Liver (tissue), 9 donors: ENCODE results near the gene TBX5. TPM values are rescaled to one million over a fixed set of nuclear protein-coding genes. Genes with fewer than 3 reads are reported as not detected.
A peak's percentile ranks its signal among the peaks of the same experiment; 100 is the strongest.

Source experiments
- DNase-seq: peaks from one replicate; pipeline ENCODE4 v3.0.0-alpha.2; 2017; ENCODE audit warnings: low spot score
- H3K27ac ChIP-seq, 2 donors: one replicate each; pipeline ENCODE4 v1.7.0; 2013; ENCODE audit warnings: inconsistent platforms in 2 of 2, low read length in 2 of 2, control low read depth in 1 of 2, low read depth in 1 of 2, mild to moderate bottlenecking in 1 of 2
- H3K27me3 ChIP-seq, 4 donors: one replicate each; pipeline versions ENCODE4 v1.6.1 to v1.7.0; 2013; ENCODE audit warnings: low read length in 3 of 4, inconsistent platforms in 1 of 4, mild to moderate bottlenecking in 1 of 4, moderate library complexity in 1 of 4; ENCODE audit not compliant: control insufficient read depth in 4 of 4, insufficient read depth in 4 of 4
- H3K36me3 ChIP-seq, 4 donors: one replicate each; pipeline versions ENCODE4 v1.6.1 to v1.7.0; 2013; ENCODE audit warnings: low read length in 3 of 4, mild to moderate bottlenecking in 3 of 4, low read depth in 1 of 4, moderate library complexity in 1 of 4; ENCODE audit not compliant: control insufficient read depth in 4 of 4, insufficient read depth in 3 of 4
- H3K4me1 ChIP-seq, 4 donors: one replicate each; pipeline versions ENCODE4 v1.6.1 to v1.7.0; 2013; ENCODE audit warnings: low read length in 3 of 4, mild to moderate bottlenecking in 3 of 4, moderate library complexity in 1 of 4; ENCODE audit not compliant: control insufficient read depth in 4 of 4, insufficient read depth in 4 of 4
- H3K4me3 ChIP-seq, 3 donors: one replicate each; pipeline versions ENCODE4 v1.6.1 to v1.7.0; 2013; ENCODE audit warnings: low read length in 3 of 3, control low read depth in 1 of 3, low read depth in 1 of 3, mild to moderate bottlenecking in 1 of 3
- H3K9ac ChIP-seq, 2 donors: one replicate each; pipeline ENCODE4 v1.7.0; 2013; ENCODE audit warnings: low read length in 2 of 2, mild to moderate bottlenecking in 2 of 2, moderate library complexity in 2 of 2, control low read depth in 1 of 2, low read depth in 1 of 2
- H3K9me3 ChIP-seq, 4 donors: one replicate each; pipeline versions ENCODE4 v1.6.1 to v1.7.0; 2013; ENCODE audit warnings: low read length in 3 of 4; ENCODE audit not compliant: control insufficient read depth in 4 of 4
- FOXA1 ChIP-seq: IDR thresholded peaks from 2 replicates; pipeline ENCODE4 v1.6.1; 2016; ENCODE audit warnings: antibody characterized with exemption
- FOXA2 ChIP-seq: IDR thresholded peaks from 2 replicates; pipeline ENCODE4 v1.6.1; 2016; ENCODE audit warnings: antibody characterized with exemption
- GABPA ChIP-seq, 2 donors: IDR thresholded peaks in 1 of 2; conservative IDR thresholded peaks in 1 of 2; 2 replicates each; pipeline ENCODE4 v1.6.1; 2016; ENCODE audit warnings: antibody characterized with exemption in 2 of 2, mild to moderate bottlenecking in 1 of 2, moderate library complexity in 1 of 2
- HNF4A ChIP-seq, 2 donors: conservative IDR thresholded peaks; 2 replicates each; pipeline ENCODE4 v1.6.1; 2016; ENCODE audit warnings: antibody characterized with exemption in 2 of 2, mild to moderate bottlenecking in 2 of 2
- HNF4G ChIP-seq: IDR thresholded peaks from 2 replicates; pipeline ENCODE4 v1.6.1; 2016; ENCODE audit warnings: antibody characterized with exemption
- JUND ChIP-seq, 2 donors: IDR thresholded peaks; 2 replicates each; pipeline ENCODE4 v1.6.1; 2016; ENCODE audit warnings: antibody characterized with exemption in 2 of 2
- NR2F2 ChIP-seq: IDR thresholded peaks from 2 replicates; pipeline ENCODE4 v1.6.1; 2016; ENCODE audit warnings: antibody characterized with exemption
- RAD21 ChIP-seq, 2 donors: IDR thresholded peaks; 2 replicates each; pipeline ENCODE4 v1.6.1; 2016; ENCODE audit warnings: antibody characterized with exemption in 2 of 2, mild to moderate bottlenecking in 2 of 2
- RXRA ChIP-seq, 2 donors: IDR thresholded peaks; 2 replicates each; pipeline ENCODE4 v1.6.1; 2017 to 2018; ENCODE audit warnings: antibody characterized with exemption in 2 of 2, mild to moderate bottlenecking in 1 of 2
- TAF1 ChIP-seq: conservative IDR thresholded peaks from 2 replicates; pipeline ENCODE4 v1.6.1; 2016; ENCODE audit warnings: antibody characterized with exemption, mild to moderate bottlenecking
- YY1 ChIP-seq: IDR thresholded peaks from 2 replicates; pipeline ENCODE4 v1.6.1; 2016; ENCODE audit warnings: antibody characterized with exemption, mild to moderate bottlenecking
- WGBS: extraction: QIAGEN DNeasy Blood & Tissue Kit; methylation state at CpG from one replicate; pipeline ENCODE4 v1.1.7; 2013; 5-methylcytosine and 5-hydroxymethylcytosine counted together
- polyA plus RNA-seq, 2 donors: library from polyadenylated mRNA; stranded (reverse) in 1 of 2; unstranded in 1 of 2; fragments of 200-250 nt in 1 of 2; fragments of >200 nt in 1 of 2; fragmentation: Nextera tagmentation in 1 of 2; extraction: Ambion mirVana in 1 of 2; gene quantifications; one replicate each; pipeline versions ENCODE4 v1.2.1 to v1.2.3, GENCODE V29; 2013 to 2015
- total RNA-seq, 2 donors: library from RNA; depleted of rRNA; stranded (reverse); fragments of >200 nt; gene quantifications; one replicate each; pipeline ENCODE4 v1.2.3, GENCODE V29; 2014
- TF ChIP-seq, protein P1 (sequence below): IDR thresholded peaks from 2 replicates; pipeline ENCODE4 v1.6.1; 2016; ENCODE audit warnings: antibody characterized with exemption, mild to moderate bottlenecking
- TF ChIP-seq, protein P2 (sequence below): IDR thresholded peaks from 2 replicates; pipeline ENCODE4 v1.6.1; 2016; ENCODE audit warnings: antibody characterized with exemption
- TF ChIP-seq, protein P3 (sequence below): IDR thresholded peaks from 2 replicates; pipeline ENCODE4 v1.6.1; 2016; ENCODE audit warnings: antibody characterized with exemption
- TF ChIP-seq, protein P4 (sequence below): IDR thresholded peaks from 2 replicates; pipeline ENCODE4 v1.6.1; 2016; ENCODE audit warnings: antibody characterized with exemption
- TF ChIP-seq, protein P5 (sequence below): fragments of 150-350 bp; IDR thresholded peaks from 2 replicates; pipeline ENCODE4 v1.5.1; 2017; ENCODE audit warnings: improper control_type of control experiment, low read depth, low read length; ENCODE audit not compliant: missing input control
- donor health status: healthy.
- donor health status: healthy.
- donor health status: healthy.
- donor health status: healthy.
- donor health status: healthy.

The TBX5 gene
- total and polyA plus RNA-seq, 4 donors, result 0.03 TPM; not detected in 3

DNA sequence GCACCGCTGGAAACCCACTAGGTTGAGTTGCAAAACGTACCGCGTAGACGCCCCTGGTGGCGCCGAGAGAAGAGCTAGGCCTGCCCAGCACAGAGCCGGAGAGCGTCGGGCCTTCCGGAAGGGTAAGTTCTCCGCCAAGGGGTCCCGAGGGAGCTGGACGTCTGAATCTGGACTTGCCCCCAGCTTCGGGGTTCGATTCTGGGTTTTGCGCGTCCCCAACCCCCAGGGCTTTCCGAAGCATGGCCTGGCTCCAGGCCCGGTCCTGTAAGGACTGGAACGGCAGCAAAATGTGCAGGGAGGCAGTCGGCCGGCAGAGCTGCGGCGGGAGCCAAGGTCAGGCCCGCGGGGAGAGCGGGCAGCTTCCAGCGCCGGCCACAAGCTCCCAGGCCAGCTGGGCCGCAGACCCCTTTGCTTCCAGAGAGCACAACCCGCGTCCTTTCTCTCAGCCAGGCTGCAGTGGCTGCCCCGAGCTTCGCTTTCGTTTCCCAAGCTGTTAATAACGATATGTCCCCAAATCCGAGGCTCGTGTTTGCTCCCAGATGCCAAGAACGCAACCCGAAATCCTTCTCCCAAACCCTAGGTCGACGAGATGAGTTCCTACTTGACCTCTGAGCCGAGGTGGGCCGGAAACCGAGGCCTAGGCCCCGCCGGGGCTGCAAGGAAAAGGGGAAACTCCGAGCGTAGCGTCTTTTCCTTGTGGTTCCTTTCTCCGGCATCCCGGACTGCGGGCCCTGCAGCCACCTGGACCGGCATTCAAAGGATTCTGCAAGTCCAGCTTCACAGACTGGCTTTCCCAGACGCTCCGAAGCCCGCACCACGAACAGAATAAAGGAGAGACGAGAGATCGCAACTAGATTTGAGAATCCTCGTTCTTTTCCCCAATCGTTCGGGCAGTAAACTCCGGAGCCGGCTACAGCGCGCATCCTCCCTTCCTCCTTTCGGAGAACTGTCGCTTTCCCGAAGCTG is 3.2 kb upstream of the TBX5 start:
- no peak for DNase-seq
- TF ChIP-seq, protein P1, sequence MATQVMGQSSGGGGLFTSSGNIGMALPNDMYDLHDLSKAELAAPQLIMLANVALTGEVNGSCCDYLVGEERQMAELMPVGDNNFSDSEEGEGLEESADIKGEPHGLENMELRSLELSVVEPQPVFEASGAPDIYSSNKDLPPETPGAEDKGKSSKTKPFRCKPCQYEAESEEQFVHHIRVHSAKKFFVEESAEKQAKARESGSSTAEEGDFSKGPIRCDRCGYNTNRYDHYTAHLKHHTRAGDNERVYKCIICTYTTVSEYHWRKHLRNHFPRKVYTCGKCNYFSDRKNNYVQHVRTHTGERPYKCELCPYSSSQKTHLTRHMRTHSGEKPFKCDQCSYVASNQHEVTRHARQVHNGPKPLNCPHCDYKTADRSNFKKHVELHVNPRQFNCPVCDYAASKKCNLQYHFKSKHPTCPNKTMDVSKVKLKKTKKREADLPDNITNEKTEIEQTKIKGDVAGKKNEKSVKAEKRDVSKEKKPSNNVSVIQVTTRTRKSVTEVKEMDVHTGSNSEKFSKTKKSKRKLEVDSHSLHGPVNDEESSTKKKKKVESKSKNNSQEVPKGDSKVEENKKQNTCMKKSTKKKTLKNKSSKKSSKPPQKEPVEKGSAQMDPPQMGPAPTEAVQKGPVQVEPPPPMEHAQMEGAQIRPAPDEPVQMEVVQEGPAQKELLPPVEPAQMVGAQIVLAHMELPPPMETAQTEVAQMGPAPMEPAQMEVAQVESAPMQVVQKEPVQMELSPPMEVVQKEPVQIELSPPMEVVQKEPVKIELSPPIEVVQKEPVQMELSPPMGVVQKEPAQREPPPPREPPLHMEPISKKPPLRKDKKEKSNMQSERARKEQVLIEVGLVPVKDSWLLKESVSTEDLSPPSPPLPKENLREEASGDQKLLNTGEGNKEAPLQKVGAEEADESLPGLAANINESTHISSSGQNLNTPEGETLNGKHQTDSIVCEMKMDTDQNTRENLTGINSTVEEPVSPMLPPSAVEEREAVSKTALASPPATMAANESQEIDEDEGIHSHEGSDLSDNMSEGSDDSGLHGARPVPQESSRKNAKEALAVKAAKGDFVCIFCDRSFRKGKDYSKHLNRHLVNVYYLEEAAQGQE, result no peak
- TF ChIP-seq FOXA2 (no peak), YY1 (no peak)
- 3% methylated on average over 71 of the region's 71 CpGs for WGBS
- Histone ChIP-seq H3K9me3 (no peaks in the 10 kb centered on the region), H3K4me1 (peaks cover 6 to 10% (median 9%) of the 10 kb centered on the region in 4 donors), H3K27me3 (peaks cover 9 to 33% (median 25%) of the 10 kb centered on the region in 4 donors), H3K9ac (no peak overlapping the region), H3K4me3 (peak overlapping the region in 2 of 3 donors; percentile 43 to 46), H3K27ac (no peak overlapping the region), H3K36me3 (no peaks in the 10 kb centered on the region)

DNA sequence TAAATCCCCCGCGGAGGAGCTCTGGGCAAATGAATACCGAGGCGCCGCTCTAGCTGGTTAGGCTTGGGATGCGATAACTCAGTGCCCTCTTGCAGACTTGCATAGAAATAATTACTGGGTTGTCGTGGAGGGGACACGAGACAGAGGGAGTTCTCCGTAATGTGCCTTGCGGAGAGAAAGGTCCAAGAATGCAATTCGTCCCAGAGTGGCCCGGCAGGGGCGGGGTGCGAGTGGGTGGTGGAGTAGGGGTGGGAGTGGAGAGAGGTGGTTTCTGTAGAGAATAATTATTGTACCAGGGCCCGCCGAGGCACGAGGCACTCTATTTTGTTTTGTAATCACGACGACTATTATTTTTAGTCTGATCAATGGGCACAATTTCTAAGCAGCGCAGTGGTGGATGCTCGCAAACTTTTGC is 2.5 kb upstream of the TBX5 start:
- no peak for DNase-seq
- no peak overlapping the region for H3K4me3 ChIP-seq
- H3K27ac ChIP-seq, result no peak overlapping the region
- H3K27me3 ChIP-seq, result peaks cover 10 to 37% (median 32%) of the 10 kb centered on the region in 4 donors
- TF ChIP-seq NR2F2, result no peak
- no peak for TF ChIP-seq FOXA2
- no peak overlapping the region for H3K9ac ChIP-seq
- WGBS, result 9% methylated on average over 21 of the region's 21 CpGs
- no peaks in the 10 kb centered on the region for H3K36me3 ChIP-seq
- no peaks in the 10 kb centered on the region for H3K9me3 ChIP-seq
- H3K4me1 ChIP-seq, result peaks cover 6 to 10% (median 9%) of the 10 kb centered on the region in 4 donors

DNA sequence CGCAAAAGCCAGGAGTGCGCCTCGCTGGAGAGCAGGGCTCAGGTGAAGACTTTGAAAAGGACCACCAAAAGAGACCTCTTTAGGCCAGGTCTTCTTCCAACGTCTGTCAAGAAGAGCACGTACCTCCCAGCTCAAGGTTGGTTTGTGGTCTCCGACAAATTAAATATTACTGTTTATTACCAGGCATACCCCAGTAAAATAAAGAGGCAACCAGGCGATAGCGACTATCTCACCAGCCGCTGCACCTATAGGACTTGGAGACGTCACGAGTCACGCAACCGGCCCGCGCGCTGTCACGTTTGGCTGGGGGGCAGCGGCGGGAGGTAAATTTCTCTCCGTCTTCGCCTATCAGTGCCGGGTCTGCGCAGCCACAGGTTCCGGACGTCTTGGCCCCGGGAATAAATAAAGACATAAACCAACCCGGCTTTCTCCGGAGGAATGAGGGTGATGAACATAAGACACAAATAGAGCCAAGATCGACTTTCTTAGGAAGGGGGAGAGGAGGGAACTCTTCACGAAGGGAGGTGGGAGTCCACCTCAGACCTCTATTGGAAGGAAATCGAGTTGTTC is 2.0 kb upstream of the TBX5 start:
- H3K4me3 ChIP-seq, result no peak overlapping the region
- no peak overlapping the region for H3K27ac ChIP-seq
- peaks cover 10 to 40% (median 32%) of the 10 kb centered on the region in 4 donors for H3K27me3 ChIP-seq
- no peak overlapping the region for H3K9ac ChIP-seq
- 9% methylated on average over 31 of the region's 31 CpGs for WGBS
- H3K4me1 ChIP-seq, result peaks cover 6 to 10% (median 9%) of the 10 kb centered on the region in 4 donors
- no peaks in the 10 kb centered on the region for H3K9me3 ChIP-seq
- no peak for DNase-seq
- no peaks in the 10 kb centered on the region for H3K36me3 ChIP-seq
- TF ChIP-seq GABPA (IDR thresholded peaks at IDR 0.05 in 1 of 2, conservative IDR thresholded peaks at IDR 0.05 in 1 of 2), result no peak
- TF ChIP-seq RXRA (IDR thresholded peaks at IDR 0.05), result no peak
- TF ChIP-seq FOXA2, result no peak
- TF ChIP-seq FOXA1, result no peak
- TF ChIP-seq RAD21 (IDR thresholded peaks at IDR 0.05), result no peak
- no peak for TF ChIP-seq YY1
- TF ChIP-seq HNF4A (conservative IDR thresholded peaks at IDR 0.05), result no peak
- TF ChIP-seq NR2F2, result no peak
- TF ChIP-seq, protein P2, sequence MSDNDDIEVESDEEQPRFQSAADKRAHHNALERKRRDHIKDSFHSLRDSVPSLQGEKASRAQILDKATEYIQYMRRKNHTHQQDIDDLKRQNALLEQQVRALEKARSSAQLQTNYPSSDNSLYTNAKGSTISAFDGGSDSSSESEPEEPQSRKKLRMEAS, result no peak
- no peak for TF ChIP-seq TAF1
- TF ChIP-seq, protein P3, sequence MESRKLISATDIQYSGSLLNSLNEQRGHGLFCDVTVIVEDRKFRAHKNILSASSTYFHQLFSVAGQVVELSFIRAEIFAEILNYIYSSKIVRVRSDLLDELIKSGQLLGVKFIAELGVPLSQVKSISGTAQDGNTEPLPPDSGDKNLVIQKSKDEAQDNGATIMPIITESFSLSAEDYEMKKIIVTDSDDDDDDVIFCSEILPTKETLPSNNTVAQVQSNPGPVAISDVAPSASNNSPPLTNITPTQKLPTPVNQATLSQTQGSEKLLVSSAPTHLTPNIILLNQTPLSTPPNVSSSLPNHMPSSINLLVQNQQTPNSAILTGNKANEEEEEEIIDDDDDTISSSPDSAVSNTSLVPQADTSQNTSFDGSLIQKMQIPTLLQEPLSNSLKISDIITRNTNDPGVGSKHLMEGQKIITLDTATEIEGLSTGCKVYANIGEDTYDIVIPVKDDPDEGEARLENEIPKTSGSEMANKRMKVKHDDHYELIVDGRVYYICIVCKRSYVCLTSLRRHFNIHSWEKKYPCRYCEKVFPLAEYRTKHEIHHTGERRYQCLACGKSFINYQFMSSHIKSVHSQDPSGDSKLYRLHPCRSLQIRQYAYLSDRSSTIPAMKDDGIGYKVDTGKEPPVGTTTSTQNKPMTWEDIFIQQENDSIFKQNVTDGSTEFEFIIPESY, result no peak
- TF ChIP-seq HNF4G, result no peak
- TF ChIP-seq JUND (IDR thresholded peaks at IDR 0.05), result no peak
- TF ChIP-seq, protein P4, sequence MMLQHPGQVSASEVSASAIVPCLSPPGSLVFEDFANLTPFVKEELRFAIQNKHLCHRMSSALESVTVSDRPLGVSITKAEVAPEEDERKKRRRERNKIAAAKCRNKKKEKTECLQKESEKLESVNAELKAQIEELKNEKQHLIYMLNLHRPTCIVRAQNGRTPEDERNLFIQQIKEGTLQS, result no peak
- TF ChIP-seq, protein P5, sequence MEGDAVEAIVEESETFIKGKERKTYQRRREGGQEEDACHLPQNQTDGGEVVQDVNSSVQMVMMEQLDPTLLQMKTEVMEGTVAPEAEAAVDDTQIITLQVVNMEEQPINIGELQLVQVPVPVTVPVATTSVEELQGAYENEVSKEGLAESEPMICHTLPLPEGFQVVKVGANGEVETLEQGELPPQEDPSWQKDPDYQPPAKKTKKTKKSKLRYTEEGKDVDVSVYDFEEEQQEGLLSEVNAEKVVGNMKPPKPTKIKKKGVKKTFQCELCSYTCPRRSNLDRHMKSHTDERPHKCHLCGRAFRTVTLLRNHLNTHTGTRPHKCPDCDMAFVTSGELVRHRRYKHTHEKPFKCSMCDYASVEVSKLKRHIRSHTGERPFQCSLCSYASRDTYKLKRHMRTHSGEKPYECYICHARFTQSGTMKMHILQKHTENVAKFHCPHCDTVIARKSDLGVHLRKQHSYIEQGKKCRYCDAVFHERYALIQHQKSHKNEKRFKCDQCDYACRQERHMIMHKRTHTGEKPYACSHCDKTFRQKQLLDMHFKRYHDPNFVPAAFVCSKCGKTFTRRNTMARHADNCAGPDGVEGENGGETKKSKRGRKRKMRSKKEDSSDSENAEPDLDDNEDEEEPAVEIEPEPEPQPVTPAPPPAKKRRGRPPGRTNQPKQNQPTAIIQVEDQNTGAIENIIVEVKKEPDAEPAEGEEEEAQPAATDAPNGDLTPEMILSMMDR, result no peak
